ENCODE data around the gene NKX2-4. TPM values are rescaled to one million over a fixed set of nuclear protein-coding genes. Genes with fewer than 3 reads are reported as not detected.

The NKX2-4 gene
- total RNA-seq, 2 experiments from 2014 or later = not detected

GRCh38 chr20:21432911-21433310 lies 35.6 kb upstream of the NKX2-4 start:
- BruUV-seq (replicated peaks) = no TSS peak
- Histone ChIP-seq H3K36me3 (ENCODE audit: insufficient read depth, low read length) (no peaks in the 10 kb centered on the region), H3K4me3 (ENCODE audit: low read depth, low read length, poor library complexity, severe bottlenecking) (no peak overlapping the region), H3K4me1 (ENCODE audit: insufficient read depth, low read length, poor library complexity, severe bottlenecking) (no peaks in the 10 kb centered on the region), H3K79me2 (ENCODE audit: insufficient read depth, low read depth, low read length) (no peaks in the 10 kb centered on the region), H4K20me1 (ENCODE audit: insufficient read depth, low read length) (no peaks in the 10 kb centered on the region), H3K9me2 (ENCODE audit: insufficient read depth, low read length) (no peaks in the 10 kb centered on the region), H3K4me2 (ENCODE audit: low read length) (no peak overlapping the region), H3K9me3 (ENCODE audit: low read length) (no peaks in the 10 kb centered on the region), H2AFZ (ENCODE audit: low read length) (no peak overlapping the region), H3K27ac (ENCODE audit: low read depth, low read length, poor library complexity, severe bottlenecking) (no peak overlapping the region)
- DNase-seq (ENCODE audit: low spot score) = no peak
- POLR2A ChIA-PET = no interaction called here
- TF ChIP-seq EZH2phosphoT487 (IDR thresholded peaks at IDR 0.05; ENCODE audit: borderline replicate concordance, low read depth, low read length) (no peak), CTCF (conservative IDR thresholded peaks at IDR 0.05; ENCODE audit: low read length) (no peak)
- CTCF ChIA-PET (ENCODE audit: unreplicated experiment) = no interaction called here
- intact Hi-C loops (cut with micrococcal nuclease; ENCODE audit: unreplicated experiment) = no loop called here

- CTCF ChIA-PET (ENCODE audit: unreplicated experiment) = no interaction called here
- POLR2A ChIA-PET = interaction anchor here (0.7 kb wide), 1 partner anchor 9 kb away, joined by 3 read pairs; no protein-coding TSS in a partner anchor
Observed at GRCh38 chr20:21430020-21430419, 32.7 kb upstream of the NKX2-4 start.

More at GRCh38 chr20:21430020-21430419, 32.7 kb upstream of the NKX2-4 start:
- no peak for DNase-seq (ENCODE audit: low spot score)
- Histone ChIP-seq H3K36me3 (ENCODE audit: insufficient read depth, low read length) (no peaks in the 10 kb centered on the region), H3K9me3 (ENCODE audit: low read length) (no peaks in the 10 kb centered on the region), H3K4me3 (ENCODE audit: low read depth, low read length, poor library complexity, severe bottlenecking) (no peak overlapping the region), H3K4me2 (ENCODE audit: low read length) (no peak overlapping the region), H3K79me2 (ENCODE audit: insufficient read depth, low read depth, low read length) (no peaks in the 10 kb centered on the region), H3K27ac (ENCODE audit: low read depth, low read length, poor library complexity, severe bottlenecking) (no peak overlapping the region), H3K9me2 (ENCODE audit: insufficient read depth, low read length) (no peaks in the 10 kb centered on the region), H4K20me1 (ENCODE audit: insufficient read depth, low read length) (no peaks in the 10 kb centered on the region), H2AFZ (ENCODE audit: low read length) (no peak overlapping the region), H3K4me1 (ENCODE audit: insufficient read depth, low read length, poor library complexity, severe bottlenecking) (no peaks in the 10 kb centered on the region)
- intact Hi-C loops (cut with micrococcal nuclease; ENCODE audit: unreplicated experiment) = no loop called here
- TF ChIP-seq EZH2phosphoT487 (IDR thresholded peaks at IDR 0.05; ENCODE audit: borderline replicate concordance, low read depth, low read length) = no peak
- TF ChIP-seq CTCF (conservative IDR thresholded peaks at IDR 0.05; ENCODE audit: low read length) = no peak
- no TSS peak for BruUV-seq (replicated peaks)

Data from OCI-LY7 (cell line).